DMS153 treated with DMSO at 0.1 percent for 48 hours (cell line): Measurements from ENCODE around the gene DSTN.
A peak's percentile ranks its signal among the peaks of the same experiment; 100 is the strongest.

Experiments used
- DNase-seq: peaks from one replicate; lab custom pipeline; 2025; ENCODE audit not compliant: unreplicated experiment; lab: John Stamatoyannopoulos, UW

The DSTN gene

DNA sequence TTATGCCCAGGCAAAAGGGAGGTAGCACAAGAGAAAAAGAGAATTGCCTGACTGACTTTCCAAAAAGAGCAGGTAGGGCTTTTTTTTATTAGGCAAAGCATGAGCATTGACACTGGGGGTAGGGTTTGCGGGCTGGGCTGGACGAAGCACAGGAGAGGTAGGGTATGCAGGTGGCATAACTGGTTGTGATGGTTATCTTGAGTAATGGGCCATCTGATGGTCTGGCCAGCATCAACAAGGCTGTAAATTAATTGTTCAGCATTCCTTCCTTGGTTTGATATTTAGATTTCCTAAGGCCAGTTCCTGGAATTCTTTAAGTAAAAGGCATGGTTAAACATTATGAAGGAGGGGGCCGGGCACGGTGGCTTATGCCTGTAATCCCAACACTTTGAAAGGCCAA lies 24.7 kb upstream of the DSTN start:
- no peak for DNase-seq

DNA sequence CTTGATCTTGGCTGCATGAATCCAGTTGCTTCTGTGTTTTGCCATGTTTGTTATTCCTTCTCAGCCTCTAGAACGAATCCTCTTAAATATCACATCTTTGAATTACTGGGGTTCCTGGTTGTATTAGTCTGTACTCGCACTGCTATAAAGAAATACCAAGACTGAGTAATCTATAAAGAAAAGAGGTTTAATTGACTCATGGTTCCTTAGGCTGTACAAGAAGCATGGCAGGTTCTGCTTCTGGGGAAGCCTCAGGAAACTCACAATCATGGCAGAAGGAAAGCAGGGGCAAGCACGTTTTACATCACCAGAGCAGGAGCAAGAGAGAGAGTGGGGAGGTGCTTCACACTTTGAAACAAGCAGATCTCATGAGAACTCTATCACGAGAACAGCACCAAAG lies 20.7 kb upstream of the DSTN start:
- DNase-seq, result no peak

DNA sequence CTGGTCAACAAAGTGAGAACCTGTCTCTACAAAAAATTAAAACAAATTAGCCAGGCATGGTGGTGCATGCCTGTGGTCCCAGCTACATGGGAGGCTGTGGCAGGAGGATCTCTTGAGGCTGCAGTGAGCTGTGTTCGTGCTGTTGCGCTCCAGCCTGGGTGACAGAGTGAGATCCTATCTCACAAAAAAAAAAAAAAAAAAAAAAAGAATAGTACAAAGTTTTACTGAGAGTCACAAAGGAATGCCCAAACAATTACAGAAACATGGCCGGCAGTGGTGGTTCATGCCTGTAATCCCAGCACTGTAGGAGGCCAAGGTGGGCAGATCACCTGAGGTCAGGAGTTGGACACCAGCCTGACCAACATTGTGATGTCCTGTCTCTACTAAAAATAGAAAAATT lies 14.8 kb upstream of the DSTN start:
- no peak for DNase-seq

DNA sequence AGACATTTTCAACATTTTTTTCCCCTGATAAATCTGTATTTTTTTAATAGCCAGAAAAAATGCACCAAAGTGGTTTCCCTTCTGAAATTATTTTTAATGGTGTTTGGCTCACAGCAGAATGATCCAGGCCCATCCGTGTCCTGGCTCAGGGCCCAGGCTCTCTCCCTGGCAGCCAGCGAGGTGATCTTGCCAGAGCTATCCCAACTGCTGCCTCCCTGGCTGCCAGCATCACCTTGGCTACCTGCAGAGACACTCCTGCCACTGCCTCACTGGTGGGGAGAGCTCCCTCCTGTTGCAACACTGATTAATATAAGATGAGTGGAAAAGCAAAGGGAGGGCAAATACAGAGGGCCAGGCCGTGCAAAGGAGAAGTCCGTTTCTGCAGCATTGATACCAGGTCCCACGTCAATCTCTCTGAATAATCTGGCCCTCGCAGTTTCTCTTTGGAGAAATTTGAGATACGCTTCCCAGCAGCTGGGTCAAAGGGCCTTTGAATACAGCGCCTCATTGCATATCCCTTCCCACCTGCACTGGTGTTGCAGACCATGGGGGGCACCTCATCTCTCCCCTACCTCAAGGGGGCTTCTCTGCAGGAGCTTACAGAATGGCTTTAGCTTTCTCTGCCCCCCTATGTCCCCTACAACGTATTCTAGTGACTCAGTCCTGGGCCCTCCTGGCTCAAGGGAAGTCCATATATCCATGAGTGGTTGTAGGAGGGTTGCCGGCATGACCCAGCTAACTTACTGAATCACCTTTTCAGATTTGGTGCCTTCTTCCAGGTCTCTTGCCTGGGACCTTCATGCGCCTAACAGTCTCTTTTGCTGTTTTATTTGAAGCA lies 12.8 kb upstream of the DSTN start:
- peak; percentile 80 for DNase-seq

DNA sequence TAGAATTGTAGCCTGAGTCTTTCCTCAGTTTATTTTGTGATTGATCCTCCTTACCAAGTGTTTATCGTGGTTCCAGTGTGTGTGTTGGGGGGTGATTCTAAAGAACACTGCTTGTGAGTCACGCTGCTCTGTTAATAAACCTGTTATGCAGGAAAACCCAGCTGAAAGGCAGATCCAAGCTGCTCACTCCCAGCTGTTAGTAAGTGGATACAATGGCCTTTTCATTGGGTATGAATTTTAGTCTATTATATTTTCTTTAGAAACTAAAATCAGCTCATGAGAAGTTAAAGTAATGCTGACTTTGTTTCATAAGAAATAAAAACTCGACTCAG lies 12.2 kb upstream of the DSTN start:
- DNase-seq, result no peak

- DNase-seq, result peak; percentile 35
Measured at GRCh38 chr20:17558154-17558940, 11.5 kb upstream of the DSTN start.

- no peak for DNase-seq
Measured at GRCh38 chr20:17558941-17559304, 11.0 kb upstream of the DSTN start.

- DNase-seq, result no peak
Measured at GRCh38 chr20:17559338-17559737, 10.5 kb upstream of the DSTN start.

- DNase-seq, result no peak
Measured at GRCh38 chr20:17560344-17561074, 9.4 kb upstream of the DSTN start.

DNA sequence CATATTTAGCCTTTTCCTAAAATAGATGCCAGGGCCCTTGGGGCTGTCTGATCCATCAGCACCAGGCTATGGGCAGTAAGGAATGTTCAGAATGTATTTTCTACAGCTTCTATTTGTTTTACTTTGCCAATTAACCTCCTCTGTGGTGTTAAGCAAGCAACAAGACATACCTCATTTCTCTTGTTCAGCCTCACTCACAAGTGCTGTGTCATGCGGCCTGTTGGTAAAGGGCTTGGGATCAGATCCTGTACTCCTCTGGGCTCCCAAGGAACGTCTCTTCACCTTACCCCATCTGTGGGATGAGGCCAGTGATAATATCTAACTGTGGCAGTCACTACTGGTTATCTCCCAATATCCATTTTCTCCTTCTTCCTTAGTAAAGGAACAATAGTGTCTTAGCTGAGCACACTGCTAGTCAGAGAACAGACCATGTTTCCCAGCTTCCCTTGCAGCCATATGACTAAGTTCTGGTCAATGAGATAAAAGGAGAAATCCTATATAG lies 7.0 kb upstream of the DSTN start:
- no peak for DNase-seq

GRCh38 chr20:17565169-17565845 lies 4.6 kb upstream of the DSTN start:
- DNase-seq, result no peak

- DNase-seq, result no peak
Measured at GRCh38 chr20:17566345-17566744, 3.5 kb upstream of the DSTN start.

DNA sequence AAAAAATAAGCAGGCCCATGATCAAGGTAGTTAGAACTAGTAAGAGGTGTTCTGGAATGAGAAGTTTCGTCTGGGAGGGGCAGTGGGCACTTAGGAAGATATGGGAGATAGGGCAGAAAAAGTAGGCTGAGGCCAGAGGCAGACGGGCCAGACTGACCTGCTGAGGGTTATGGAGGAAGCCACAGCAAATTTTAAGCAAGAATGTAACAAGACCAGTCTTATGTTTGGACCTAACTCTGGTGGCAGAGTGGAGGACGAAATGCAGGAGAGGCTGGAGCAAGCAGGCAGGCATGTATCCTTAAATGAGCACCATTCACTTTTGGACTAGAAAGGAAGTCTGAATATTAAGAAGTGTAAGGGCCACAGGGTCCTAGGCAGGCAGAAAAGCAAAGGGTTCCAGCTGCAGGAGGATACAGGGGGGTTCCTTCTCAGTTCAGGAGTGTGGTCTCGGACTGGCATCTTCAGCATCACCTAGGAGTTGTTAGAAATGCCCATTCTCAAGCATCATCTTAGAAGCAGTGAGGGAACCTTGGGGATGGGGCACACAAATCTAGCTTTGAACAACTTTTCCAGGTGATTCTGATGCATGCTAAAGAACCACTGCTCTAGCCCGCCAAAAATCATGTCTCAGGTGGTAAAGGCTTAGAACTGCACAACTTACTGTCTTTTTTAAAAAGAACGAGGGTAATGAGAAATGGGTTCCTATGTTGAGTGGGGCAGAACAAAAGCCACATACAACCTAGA lies 1.7 kb upstream of the DSTN start:
- no peak for DNase-seq

DNA sequence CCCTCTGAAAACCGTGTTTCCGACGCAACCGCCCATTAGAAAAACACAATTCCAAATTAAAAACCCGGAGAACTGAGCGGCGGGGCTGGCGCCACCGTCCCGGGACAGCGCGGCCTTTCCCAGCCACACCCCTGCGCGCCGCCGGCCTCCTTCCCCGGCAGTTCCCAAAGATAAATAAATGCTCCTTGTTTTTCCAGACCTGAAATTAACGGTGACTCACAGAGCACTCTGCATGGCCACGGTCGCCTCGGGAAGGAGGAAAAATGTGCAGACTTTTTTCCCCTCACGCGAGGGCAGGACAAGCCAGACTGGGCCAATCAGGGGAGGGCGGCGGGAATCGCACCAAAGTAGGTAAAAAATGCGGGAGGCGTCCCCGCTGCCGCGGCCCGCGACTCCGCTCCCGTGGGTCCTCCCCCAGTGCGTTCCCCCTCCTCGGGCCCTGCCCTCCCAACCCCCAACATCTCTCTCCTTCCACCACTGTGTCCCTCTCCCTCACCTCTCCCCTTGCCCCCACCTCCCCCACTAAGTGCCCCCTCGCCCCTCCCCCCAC lies 828 bp upstream of the DSTN start:
- peak; percentile 25 for DNase-seq

DNA sequence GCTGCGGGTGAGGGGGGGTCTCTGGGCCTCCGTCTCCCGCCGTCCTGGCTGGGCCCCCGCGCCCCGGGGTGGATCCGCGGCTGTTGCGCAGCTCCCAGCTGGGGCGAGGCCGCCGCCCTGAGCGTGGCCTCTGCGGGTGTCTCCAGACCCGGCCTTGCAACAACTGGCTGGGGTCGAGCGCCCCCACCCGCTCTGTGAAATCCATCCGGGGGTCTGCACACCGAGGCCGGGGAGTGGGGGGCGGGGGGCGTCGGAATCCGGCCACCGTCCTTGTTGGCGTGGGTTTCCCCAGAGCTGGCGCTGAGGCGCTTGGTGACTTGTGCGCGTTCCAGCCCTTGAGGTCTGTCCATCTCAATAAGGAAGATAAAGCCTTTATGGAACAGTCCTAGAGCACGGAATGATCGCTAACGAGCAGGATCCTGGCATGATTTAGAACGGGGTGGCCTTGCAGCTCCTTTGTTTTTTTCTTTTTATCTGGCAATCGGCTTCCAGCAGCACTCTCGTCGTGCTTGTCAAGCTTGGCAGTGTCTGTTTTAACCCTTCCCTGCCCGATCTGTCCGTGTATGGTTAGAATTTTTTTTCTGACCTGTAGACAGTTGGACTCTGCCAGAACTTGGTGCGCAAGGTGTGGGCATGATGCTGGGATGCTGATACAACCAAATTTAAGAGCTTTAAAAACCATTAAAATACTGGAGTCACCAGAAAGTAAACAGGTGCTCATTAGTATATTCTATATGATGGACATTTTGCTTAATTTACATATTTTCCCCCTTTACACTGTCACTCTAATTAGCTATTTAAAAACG lies 675 bp downstream of the DSTN start:
- DNase-seq, result peak; percentile 32

DNA sequence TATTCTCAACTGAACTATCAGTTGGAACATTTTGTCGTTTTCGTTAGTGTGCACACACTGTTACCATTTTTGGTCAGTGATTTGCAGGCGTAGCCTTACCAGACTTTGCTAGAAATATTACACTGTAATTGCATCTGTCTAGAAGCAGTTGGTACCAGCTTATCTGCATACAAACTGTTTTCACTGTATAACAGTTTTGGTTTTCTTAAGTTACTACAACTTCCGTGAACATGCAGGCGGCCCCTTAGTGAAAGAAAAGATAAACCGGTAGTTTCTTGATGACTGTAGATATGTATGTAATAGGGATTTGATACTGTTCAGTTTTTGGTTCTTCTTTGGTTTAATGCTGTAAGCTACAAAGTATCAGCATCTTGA lies 1.3 kb downstream of the DSTN start:
- no peak for DNase-seq

DNA sequence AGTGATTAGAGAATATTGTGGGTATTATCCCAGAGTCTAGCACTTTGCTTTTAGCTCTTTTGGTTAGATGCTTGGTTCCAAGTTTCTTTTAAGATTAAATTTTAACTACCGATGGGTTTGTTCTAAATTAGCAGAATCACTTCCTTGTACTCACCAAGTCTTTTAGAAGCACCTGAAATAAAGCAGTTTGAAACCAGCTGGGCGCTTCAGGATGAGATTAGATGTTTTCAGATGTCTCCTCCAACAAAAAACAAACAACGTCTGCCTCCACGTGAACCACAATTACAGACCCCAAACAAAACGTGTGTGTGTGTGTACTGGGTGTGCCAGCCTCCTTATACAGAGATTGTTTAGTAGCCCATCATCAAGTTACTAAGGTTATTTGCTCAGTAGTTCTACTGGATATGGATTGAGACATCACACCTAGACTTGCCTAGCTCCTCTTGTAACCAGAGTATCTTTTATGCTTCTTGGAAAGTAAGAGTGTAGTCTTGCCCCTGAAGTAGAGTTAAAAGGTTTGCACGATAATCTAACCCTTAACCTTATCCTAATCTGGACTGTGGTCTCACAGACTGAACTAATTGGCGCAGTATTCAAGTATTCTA lies 2.3 kb downstream of the DSTN start:
- DNase-seq, result peak; percentile 2

GRCh38 chr20:17573463-17573862 lies 3.6 kb downstream of the DSTN start:
- DNase-seq, result no peak

- DNase-seq, result no peak
Measured at GRCh38 chr20:17576215-17576614, 6.3 kb downstream of the DSTN start.
